Skeletal muscle satellite cell (primary cell): Measurements from ENCODE around the gene TRIM43B. TPM values are rescaled to one million over a fixed set of nuclear protein-coding genes. Genes with fewer than 3 reads are reported as not detected.
"Not testable (repeated sequence)": the region's sequence is repeated elsewhere in the genome, so short reads cannot be mapped to it uniquely, and the experiment has no call there.

ENCODE experiments used
- H3K27me3 ChIP-seq: 2 replicates; pipeline ENCODE4 v1.7.0; 2013; ENCODE audit warnings: low read length; ENCODE audit not compliant: control insufficient read depth, insufficient read depth
- H3K36me3 ChIP-seq: 2 replicates; pipeline ENCODE4 v1.7.0; 2013; ENCODE audit warnings: mild to moderate bottlenecking, control low read depth, low read length; ENCODE audit not compliant: insufficient read depth
- H3K4me1 ChIP-seq: 2 replicates; pipeline ENCODE4 v1.7.0; 2013; ENCODE audit warnings: low read length; ENCODE audit not compliant: control insufficient read depth, insufficient read depth
- H3K4me2 ChIP-seq: 2 replicates; pipeline ENCODE4 v1.7.0; 2013; ENCODE audit warnings: mild to moderate bottlenecking, low read length
- H3K4me3 ChIP-seq: 2 replicates; pipeline ENCODE4 v1.7.0; 2013; ENCODE audit warnings: low read length
- H3K9ac ChIP-seq: 2 replicates; pipeline ENCODE4 v1.7.0; 2013; ENCODE audit warnings: mild to moderate bottlenecking, low read depth, low read length, moderate library complexity
- H3K9me3 ChIP-seq: replicated peaks from 2 replicates; pipeline ENCODE4 v1.7.0; 2013; ENCODE audit warnings: mild to moderate bottlenecking, control low read depth, low read length
- small RNA-seq: library from RNA; depleted of rRNA; stranded (forward); fragments of <200 nt; gene quantifications from one replicate; pipeline ENCODE3, GENCODE V24; 2012

Gene TRIM43B

DNA sequence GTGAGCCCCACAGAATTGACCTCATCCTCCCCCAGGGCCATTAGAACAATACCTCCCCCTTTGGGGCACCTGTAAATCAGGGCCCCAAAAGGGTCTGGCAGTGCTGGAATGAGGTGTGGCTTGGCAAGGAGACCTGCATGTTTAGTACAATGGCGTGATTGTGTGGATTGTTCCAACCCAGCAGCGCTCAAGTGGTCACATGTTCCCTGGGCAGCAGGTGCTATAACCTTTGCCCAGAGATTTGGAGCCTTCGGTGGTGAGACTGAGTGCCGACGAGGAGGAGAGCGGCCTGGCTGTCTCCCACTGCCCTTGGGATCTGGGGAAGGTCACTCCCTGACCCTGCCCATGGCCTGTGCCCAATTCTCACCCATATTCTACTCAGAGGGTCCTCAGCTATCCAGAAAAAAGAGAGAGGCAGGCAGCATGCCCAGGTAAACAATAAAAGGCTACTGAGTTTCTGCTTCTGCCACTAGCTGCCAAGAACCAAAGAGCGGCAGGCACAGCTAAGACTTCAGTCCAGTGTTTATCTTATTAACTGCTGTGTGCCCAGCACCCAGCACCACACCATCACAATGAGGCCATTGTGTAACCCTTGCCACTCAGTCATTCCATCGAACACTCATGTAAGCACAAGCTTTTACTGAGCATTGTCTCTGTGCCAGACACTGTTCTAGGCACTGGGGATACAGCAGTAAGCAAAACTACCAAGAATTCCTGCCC, 54.6 kb downstream of the TRIM43B start:
- H3K4me2 ChIP-seq, H3K4me3 ChIP-seq, H3K9ac ChIP-seq, H3K36me3 ChIP-seq, H3K27me3 ChIP-seq, H3K4me1 ChIP-seq, H3K9me3 ChIP-seq: not testable (repeated sequence)

GRCh38 chr2:95427196-95427867, 57.2 kb downstream of the TRIM43B start:
- not testable (repeated sequence) for H3K4me3 ChIP-seq, H3K27me3 ChIP-seq

More at GRCh38 chr2:95427196-95427867, 57.2 kb downstream of the TRIM43B start:
- not testable (repeated sequence) for H3K9ac ChIP-seq, H3K4me1 ChIP-seq, H3K9me3 ChIP-seq, H3K4me2 ChIP-seq, H3K36me3 ChIP-seq

Small RNA genes within 50 kb of the gene (small RNA-seq; reads per million reads assigned to genes)
- gene AC009237.11 (not detected), gene AC133104.2 (not detected)
